Mesenchymal stem cell (in vitro differentiated cells and primary cell): ENCODE results near the gene CD81.
A peak's percentile ranks its signal among the peaks of the same experiment; 100 is the strongest.

Source experiments
- DNase-seq: peaks from one replicate; pipeline ENCODE4 v3.0.0-alpha.2; 2013
- H2AFZ ChIP-seq: one replicate; pipeline ENCODE4 v1.6.1; 2013; ENCODE audit warnings: low read depth, mild to moderate bottlenecking, control low read depth, inconsistent platforms, low read length, moderate library complexity
- H2AK5ac ChIP-seq: 2 replicates; pipeline ENCODE4 v1.6.1; 2013; ENCODE audit warnings: low read length, moderate library complexity, mild to moderate bottlenecking, inconsistent platforms; ENCODE audit not compliant: severe bottlenecking
- H2BK120ac ChIP-seq: one replicate; pipeline ENCODE4 v1.6.1; 2013; ENCODE audit warnings: low read depth, mild to moderate bottlenecking, inconsistent platforms, low read length, moderate library complexity
- H2BK12ac ChIP-seq, 2 experiments: one replicate each; pipeline ENCODE4 v1.6.1; 2013; ENCODE audit warnings: inconsistent platforms in 2 of 2, low read length in 2 of 2, mild to moderate bottlenecking in 2 of 2, moderate library complexity in 2 of 2, control low read depth in 1 of 2
- H2BK15ac ChIP-seq: one replicate; pipeline ENCODE4 v1.6.1; 2013; ENCODE audit warnings: mild to moderate bottlenecking, low read depth, inconsistent platforms; ENCODE audit not compliant: poor library complexity, severe bottlenecking
- H2BK5ac ChIP-seq: 2 replicates; pipeline ENCODE4 v1.6.1; 2013; ENCODE audit warnings: low read depth, mild to moderate bottlenecking, low read length, control low read depth, inconsistent platforms; ENCODE audit not compliant: poor library complexity, severe bottlenecking
- H3K14ac ChIP-seq, 2 experiments: one replicate each; pipeline ENCODE4 v1.6.1; 2013; ENCODE audit warnings: inconsistent platforms in 2 of 2, low read length in 2 of 2, control low read depth in 1 of 2, mild to moderate bottlenecking in 1 of 2, moderate library complexity in 1 of 2
- H3K18ac ChIP-seq, 2 experiments: one replicate each; pipeline ENCODE4 v1.6.1; 2013; ENCODE audit warnings: inconsistent platforms in 2 of 2, low read length in 2 of 2, control low read depth in 1 of 2, low read depth in 1 of 2, mild to moderate bottlenecking in 1 of 2
- H3K23ac ChIP-seq, 2 experiments: one replicate each; pipeline ENCODE4 v1.6.1; 2013; ENCODE audit warnings: inconsistent platforms in 2 of 2, low read length in 2 of 2, mild to moderate bottlenecking in 2 of 2, moderate library complexity in 2 of 2, control low read depth in 1 of 2
- H3K27ac ChIP-seq: 2 replicates; pipeline ENCODE4 v1.5.1; 2013; ENCODE audit warnings: mild to moderate bottlenecking, moderate library complexity, low read length, control low read depth, inconsistent platforms; ENCODE audit not compliant: poor library complexity, severe bottlenecking
- H3K27me3 ChIP-seq, 2 experiments: 2 replicates each; pipeline versions ENCODE4 v1.6.1 to v1.7.0; 2013; ENCODE audit warnings: low read length in 2 of 2, mild to moderate bottlenecking in 2 of 2, moderate library complexity in 2 of 2, control low read depth in 1 of 2, inconsistent platforms in 1 of 2; ENCODE audit not compliant: control insufficient read depth in 1 of 2, insufficient read depth in 1 of 2
- H3K36me3 ChIP-seq, 2 experiments: 2 replicates each; pipeline versions ENCODE4 v1.6.1 to v1.7.0; 2013; ENCODE audit warnings: low read length in 2 of 2, control low read depth in 1 of 2, inconsistent platforms in 1 of 2, low read depth in 1 of 2, mild to moderate bottlenecking in 1 of 2; ENCODE audit not compliant: insufficient read depth in 2 of 2, control insufficient read depth in 1 of 2
- H3K4ac ChIP-seq, 2 experiments: one replicate each; pipeline ENCODE4 v1.6.1; 2013; ENCODE audit warnings: inconsistent platforms in 2 of 2, low read length in 2 of 2, mild to moderate bottlenecking in 2 of 2, moderate library complexity in 2 of 2, control low read depth in 1 of 2, low read depth in 1 of 2
- H3K4me1 ChIP-seq: 2 replicates; pipeline ENCODE4 v1.6.1; 2013; ENCODE audit warnings: low read depth, low read length, control low read depth; ENCODE audit not compliant: control insufficient read depth, insufficient read depth
- H3K4me2 ChIP-seq: 2 replicates; pipeline ENCODE4 v1.6.1; 2013; ENCODE audit warnings: low read length, mild to moderate bottlenecking, inconsistent platforms; ENCODE audit not compliant: poor library complexity, severe bottlenecking
- H3K4me3 ChIP-seq, 2 experiments: 2 replicates each; pipeline versions ENCODE4 v1.5.1 to v1.7.0; 2013; ENCODE audit warnings: low read length in 2 of 2, mild to moderate bottlenecking in 2 of 2, control low read depth in 1 of 2, low read depth in 1 of 2; ENCODE audit not compliant: insufficient read depth in 1 of 2
- H3K79me1 ChIP-seq: replicated peaks from 2 replicates; pipeline ENCODE4 v1.6.1; 2013; ENCODE audit warnings: mild to moderate bottlenecking, control low read depth, low read length, inconsistent platforms; ENCODE audit not compliant: poor library complexity, severe bottlenecking
- H3K9ac ChIP-seq: 2 replicates; pipeline ENCODE4 v1.7.0; 2013; ENCODE audit warnings: mild to moderate bottlenecking, low read length, moderate library complexity
- H3K9me3 ChIP-seq: 2 replicates; pipeline ENCODE4 v1.7.0; 2013; ENCODE audit warnings: mild to moderate bottlenecking, low read length; ENCODE audit not compliant: control insufficient read depth
- H4K8ac ChIP-seq: one replicate; pipeline ENCODE4 v1.6.1; 2013; ENCODE audit warnings: inconsistent platforms, mild to moderate bottlenecking, low read length, moderate library complexity
- H4K91ac ChIP-seq: one replicate; pipeline ENCODE4 v1.6.1; 2013; ENCODE audit warnings: mild to moderate bottlenecking, low read length, inconsistent platforms
- WGBS: methylation state at CpG from one replicate; pipeline ENCODE4 v1.1.7; 2013; ENCODE audit warnings: mixed read lengths; 5-methylcytosine and 5-hydroxymethylcytosine counted together

Gene CD81

DNA sequence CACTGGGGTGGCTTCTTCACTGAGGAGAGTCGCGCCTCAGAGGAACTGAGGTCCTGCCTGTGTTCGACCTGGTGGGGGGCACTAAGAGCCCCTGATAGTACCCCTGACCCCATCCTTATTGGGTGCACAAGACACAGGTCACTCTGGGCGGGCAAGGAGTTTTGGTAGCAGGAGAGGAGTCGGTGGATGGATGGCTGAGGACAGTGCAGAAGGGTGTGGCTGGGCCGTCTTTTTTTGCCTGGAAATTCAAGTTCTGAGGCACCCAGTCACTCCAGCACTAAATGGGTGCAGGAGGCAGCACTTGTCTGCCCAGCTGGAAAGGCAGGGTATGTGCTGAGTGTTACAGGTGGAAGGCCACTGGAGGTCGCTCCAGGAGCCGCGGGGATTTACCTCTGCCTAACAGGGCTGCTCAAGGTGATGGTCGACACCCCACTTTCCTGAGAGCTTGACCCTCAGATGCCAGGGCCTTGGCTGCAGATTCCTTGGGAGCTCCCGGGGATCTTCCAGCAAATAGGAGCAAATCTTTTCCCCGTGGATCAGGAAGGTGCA, 24.4 kb downstream of the CD81 start:
- peak overlapping the region in 1 of 2 experiments; percentile 28 for H3K18ac ChIP-seq
- peaks cover 38% of the 10 kb centered on the region for H3K4me1 ChIP-seq
- peak overlapping the region; percentile 60 for H2AK5ac ChIP-seq
- H2BK15ac ChIP-seq = no peak overlapping the region
- peak overlapping the region; percentile 84 for H3K4me2 ChIP-seq
- H3K9me3 ChIP-seq = no peaks in the 10 kb centered on the region
- DNase-seq = no peak
- peak overlapping the region; percentile 40 for H2BK120ac ChIP-seq
- H3K4me3 ChIP-seq = peak overlapping the region; percentile 79 to 98
- H2AFZ ChIP-seq = no peak overlapping the region
- no peak overlapping the region for H2BK12ac ChIP-seq
- H4K91ac ChIP-seq = peak overlapping the region; percentile 3
- H2BK5ac ChIP-seq = no peak overlapping the region
- peaks cover 52 to 56% of the 10 kb centered on the region in 2 experiments for H3K36me3 ChIP-seq
- H3K14ac ChIP-seq = peak overlapping the region in 1 of 2 experiments; percentile 87
- peaks cover 19% of the 10 kb centered on the region for H3K79me1 ChIP-seq
- H3K27me3 ChIP-seq = no peaks in the 10 kb centered on the region
- WGBS = 65% methylated on average over 12 of the region's 12 CpGs
- peak overlapping the region in 1 of 2 experiments; percentile 47 for H3K23ac ChIP-seq
- H3K4ac ChIP-seq = peak overlapping the region; percentile 18 to 96
- peak overlapping the region; percentile 99 for H3K9ac ChIP-seq
- no peak overlapping the region for H4K8ac ChIP-seq
- H3K27ac ChIP-seq = no peak overlapping the region

DNA sequence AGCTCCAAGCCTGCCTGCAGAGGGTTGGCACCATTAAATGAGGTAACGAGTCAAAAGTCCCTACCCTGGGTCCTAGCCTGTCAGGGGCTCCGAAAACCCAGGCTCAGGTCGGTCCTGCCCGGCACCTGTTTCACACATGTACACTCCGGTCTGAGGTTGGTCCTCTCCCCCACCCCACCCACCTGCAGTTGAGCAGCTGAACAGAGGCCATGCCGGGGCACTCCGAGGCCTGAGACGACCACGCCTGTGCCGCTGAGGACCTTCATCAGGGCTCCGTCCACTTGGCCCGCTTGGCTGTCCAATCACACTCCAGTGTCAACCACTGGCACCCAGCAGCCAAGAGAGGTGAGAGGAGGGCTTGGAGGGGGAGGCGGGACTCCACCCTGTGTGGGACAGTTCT, 25.0 kb downstream of the CD81 start:
- Histone ChIP-seq H4K91ac (no peak overlapping the region), H2AK5ac (no peak overlapping the region), H3K9ac (peak overlapping the region; percentile 99), H4K8ac (no peak overlapping the region), H2BK120ac (no peak overlapping the region), H3K27me3 (no peaks in the 10 kb centered on the region), H3K9me3 (no peaks in the 10 kb centered on the region), H3K14ac (no peak overlapping the region), H2BK15ac (no peak overlapping the region), H3K4me3 (peak overlapping the region in 1 of 2 experiments; percentile 98), H3K36me3 (peaks cover 46 to 50% of the 10 kb centered on the region in 2 experiments), H3K27ac (no peak overlapping the region), H3K4me2 (peak overlapping the region; percentile 84), H2BK5ac (no peak overlapping the region), H3K4me1 (peaks cover 38% of the 10 kb centered on the region), H2BK12ac (peak overlapping the region in 1 of 2 experiments; percentile 45), H3K4ac (no peak overlapping the region), H3K18ac (no peak overlapping the region), H3K79me1 (peaks cover 15% of the 10 kb centered on the region), H2AFZ (no peak overlapping the region), H3K23ac (no peak overlapping the region)
- WGBS = 95% methylated on average over 11 of the region's 13 CpGs
- no peak for DNase-seq

DNA sequence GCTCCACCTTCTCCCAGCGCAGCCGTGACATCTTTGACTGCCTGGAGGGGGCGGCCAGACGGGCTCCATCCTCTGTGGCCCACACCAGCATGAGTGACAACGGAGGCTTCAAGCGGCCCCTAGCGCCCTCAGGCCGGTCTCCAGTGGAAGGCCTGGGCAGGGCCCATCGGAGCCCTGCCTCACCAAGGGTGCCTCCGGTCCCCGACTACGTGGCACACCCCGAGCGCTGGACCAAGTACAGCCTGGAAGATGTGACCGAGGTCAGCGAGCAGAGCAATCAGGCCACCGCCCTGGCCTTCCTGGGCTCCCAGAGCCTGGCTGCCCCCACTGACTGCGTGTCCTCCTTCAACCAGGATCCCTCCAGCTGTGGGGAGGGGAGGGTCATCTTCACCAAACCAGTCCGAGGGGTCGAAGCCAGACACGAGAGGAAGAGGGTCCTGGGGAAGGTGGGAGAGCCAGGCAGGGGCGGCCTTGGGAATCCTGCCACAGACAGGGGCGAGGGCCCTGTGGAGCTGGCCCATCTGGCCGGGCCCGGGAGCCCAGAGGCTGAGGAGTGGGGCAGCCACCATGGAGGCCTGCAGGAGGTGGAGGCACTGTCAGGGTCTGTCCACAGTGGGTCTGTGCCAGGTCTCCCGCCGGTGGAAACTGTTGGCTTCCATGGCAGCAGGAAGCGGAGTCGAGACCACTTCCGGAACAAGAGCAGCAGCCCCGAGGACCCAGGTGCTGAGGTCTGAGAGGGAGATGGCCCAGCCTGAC, 26.0 kb downstream of the CD81 start:
- Histone ChIP-seq H3K14ac (no peak overlapping the region), H3K9ac (no peak overlapping the region), H3K4ac (no peak overlapping the region), H3K4me1 (peaks cover 38% of the 10 kb centered on the region), H3K36me3 (peaks cover 36 to 45% of the 10 kb centered on the region in 2 experiments), H3K9me3 (no peaks in the 10 kb centered on the region), H3K18ac (no peak overlapping the region), H3K79me1 (peaks cover 15% of the 10 kb centered on the region), H3K27me3 (peaks cover 3 to 9% of the 10 kb centered on the region in 2 experiments), H3K23ac (peak overlapping the region in 1 of 2 experiments; percentile 57), H2AK5ac (no peak overlapping the region), H2BK15ac (no peak overlapping the region), H2BK5ac (no peak overlapping the region), H2AFZ (no peak overlapping the region), H2BK12ac (no peak overlapping the region), H4K91ac (no peak overlapping the region), H3K27ac (no peak overlapping the region), H2BK120ac (no peak overlapping the region), H3K4me3 (no peak overlapping the region), H3K4me2 (no peak overlapping the region), H4K8ac (no peak overlapping the region)
- WGBS = 97% methylated on average over 28 of the region's 31 CpGs
- no peak for DNase-seq

DNA sequence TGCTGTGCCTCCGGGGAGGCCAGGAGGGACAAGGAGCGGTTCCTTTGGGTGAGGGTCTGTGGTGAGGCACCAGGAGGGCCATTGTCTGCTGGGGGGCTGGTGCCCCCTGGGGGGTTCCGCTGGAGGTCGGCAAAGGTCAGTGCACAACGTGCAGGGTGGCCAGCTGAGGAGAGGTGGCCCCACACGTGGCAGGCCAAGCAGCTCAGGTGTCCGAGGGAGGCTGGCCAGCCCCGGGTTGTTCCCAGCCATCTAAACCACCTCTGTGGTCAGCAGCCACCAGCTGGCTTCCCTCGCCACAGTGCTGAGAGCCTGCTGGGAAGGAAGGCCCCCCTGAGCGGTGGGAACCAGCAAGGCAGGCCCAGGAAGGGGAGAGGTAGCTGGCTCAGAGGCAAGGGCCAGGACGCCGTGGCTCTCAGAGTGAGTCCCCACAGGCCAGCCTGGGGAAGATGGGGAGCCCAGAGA, 27.7 kb downstream of the CD81 start:
- H3K4me3 ChIP-seq = no peak overlapping the region
- no peak overlapping the region for H3K4ac ChIP-seq
- H3K27ac ChIP-seq = no peak overlapping the region
- no peak overlapping the region for H3K9ac ChIP-seq
- H2BK5ac ChIP-seq = no peak overlapping the region
- DNase-seq = no peak
- peaks cover 12% of the 10 kb centered on the region for H3K79me1 ChIP-seq
- H3K36me3 ChIP-seq = peaks cover 24 to 34% of the 10 kb centered on the region in 2 experiments
- no peak overlapping the region for H4K91ac ChIP-seq
- H3K18ac ChIP-seq = no peak overlapping the region
- WGBS = 88% methylated on average over 12 of the region's 12 CpGs
- H4K8ac ChIP-seq = peak overlapping the region; percentile 32
- no peaks in the 10 kb centered on the region for H3K9me3 ChIP-seq
- no peak overlapping the region for H2AFZ ChIP-seq
- H2AK5ac ChIP-seq = no peak overlapping the region
- H2BK12ac ChIP-seq = no peak overlapping the region
- no peak overlapping the region for H2BK120ac ChIP-seq
- no peak overlapping the region for H3K23ac ChIP-seq
- no peak overlapping the region for H2BK15ac ChIP-seq
- H3K27me3 ChIP-seq = peaks cover 20 to 26% of the 10 kb centered on the region in 2 experiments
- H3K14ac ChIP-seq = no peak overlapping the region
- H3K4me2 ChIP-seq = no peak overlapping the region
- peaks cover 26% of the 10 kb centered on the region for H3K4me1 ChIP-seq
